Erythroblast (primary cell): ENCODE results near the gene ZFHX3.

Experiments used
- GATA1 ChIP-seq: IDR thresholded peaks from 2 replicates; pipeline ENCODE4 v1.6.1; 2011; ENCODE audit warnings: low read depth, mild to moderate bottlenecking, control low read depth, low read length, moderate library complexity
- POLR2A ChIP-seq: IDR thresholded peaks from 2 replicates; pipeline ENCODE4 v1.6.1; 2011; ENCODE audit warnings: mild to moderate bottlenecking, low read length

GRCh38 chr16:72901000-72901627 lies 146.8 kb downstream of the ZFHX3 start:
- TF ChIP-seq POLR2A (no peak), GATA1 (no peak)
